EL (cell line): ENCODE data around the gene PACSIN1.
A peak's percentile ranks its signal among the peaks of the same experiment; 100 is the strongest.

Experiments used
- DNase-seq: peaks from one replicate; pipeline ENCODE4 v3.0.0-alpha.2; 2016

PACSIN1 gene

DNA sequence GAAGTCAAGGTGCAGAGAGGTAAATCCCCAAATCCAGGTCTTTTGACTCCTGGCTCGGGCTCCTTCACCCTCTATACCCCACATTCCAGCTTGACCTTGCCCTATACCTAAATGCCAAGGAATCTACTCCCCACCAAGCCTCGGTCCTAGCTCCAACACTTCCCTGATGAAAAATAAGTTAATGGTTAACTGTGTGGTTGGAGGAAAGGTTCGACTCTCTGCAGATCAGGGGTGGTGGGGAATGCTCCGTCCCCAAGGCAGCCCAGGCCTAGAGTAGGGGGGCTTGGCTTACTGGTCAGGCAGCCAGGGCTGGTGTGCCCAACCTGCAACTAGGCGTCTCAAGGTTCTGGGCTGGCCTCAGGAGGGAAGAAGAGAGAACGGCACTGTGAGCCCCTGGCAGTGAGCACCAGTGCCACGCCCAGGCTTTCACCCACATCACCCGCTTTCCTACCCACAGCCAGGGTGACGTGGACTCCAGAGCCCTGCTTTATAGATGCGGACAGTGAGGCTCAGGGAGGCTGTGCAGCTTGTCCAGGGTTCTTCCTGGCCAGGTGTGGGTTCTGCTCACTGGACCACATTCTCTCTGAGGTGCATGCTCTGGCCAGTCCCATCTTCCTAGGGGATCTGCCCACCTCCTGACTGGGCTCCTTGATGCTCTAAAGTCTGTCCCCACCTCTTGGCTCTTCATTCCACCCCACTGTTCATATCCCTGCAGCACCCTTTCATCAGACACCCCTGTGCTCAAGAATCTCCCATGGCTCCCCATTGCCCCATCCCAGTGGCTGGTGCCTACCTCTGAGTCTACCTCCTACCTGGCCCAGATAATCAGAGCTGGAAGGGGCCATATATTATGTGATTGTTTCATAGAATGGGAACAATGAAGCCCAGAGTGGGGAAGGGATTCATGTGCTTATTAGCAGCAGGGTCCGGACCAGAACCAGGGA is 82.1 kb downstream of the PACSIN1 start:
- no peak for DNase-seq

DNA sequence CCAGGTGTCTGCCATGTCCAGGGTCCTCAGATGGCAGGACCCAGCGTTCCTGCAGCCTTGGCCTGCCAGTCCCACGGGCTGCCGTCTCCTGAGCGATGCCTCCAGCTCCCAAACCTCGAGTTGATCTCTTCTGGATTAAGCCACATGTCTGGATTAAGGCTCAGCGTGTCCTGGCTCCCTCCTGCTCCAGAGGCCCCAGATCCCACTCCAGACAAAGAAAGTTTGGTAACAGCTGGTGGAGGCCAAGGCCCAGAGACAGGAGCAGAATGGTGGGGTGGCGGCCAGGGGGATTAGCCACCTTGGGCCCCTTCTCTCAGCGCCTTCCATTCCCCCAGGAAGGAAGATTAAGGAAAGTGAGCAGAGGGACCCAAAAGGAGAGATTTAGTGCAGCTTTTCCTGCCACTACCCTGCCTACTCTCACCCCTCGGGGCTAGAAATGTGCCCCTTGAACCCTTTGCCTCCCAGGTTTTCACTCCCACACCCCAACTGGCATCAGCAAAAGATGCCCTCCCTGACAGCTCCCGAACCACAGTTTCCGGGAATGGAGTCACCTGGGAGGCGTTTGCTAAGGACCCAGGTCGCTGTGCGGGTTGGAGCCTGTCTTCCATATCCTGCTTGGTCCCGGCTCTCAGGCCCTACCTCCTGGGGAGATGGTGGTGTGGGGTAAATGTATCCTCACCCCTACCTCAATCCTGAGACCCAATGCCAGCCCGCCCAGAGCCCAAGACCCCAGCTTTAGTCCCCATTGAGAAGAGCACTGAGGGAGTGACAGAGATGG is 83.3 kb downstream of the PACSIN1 start:
- no peak for DNase-seq

DNA sequence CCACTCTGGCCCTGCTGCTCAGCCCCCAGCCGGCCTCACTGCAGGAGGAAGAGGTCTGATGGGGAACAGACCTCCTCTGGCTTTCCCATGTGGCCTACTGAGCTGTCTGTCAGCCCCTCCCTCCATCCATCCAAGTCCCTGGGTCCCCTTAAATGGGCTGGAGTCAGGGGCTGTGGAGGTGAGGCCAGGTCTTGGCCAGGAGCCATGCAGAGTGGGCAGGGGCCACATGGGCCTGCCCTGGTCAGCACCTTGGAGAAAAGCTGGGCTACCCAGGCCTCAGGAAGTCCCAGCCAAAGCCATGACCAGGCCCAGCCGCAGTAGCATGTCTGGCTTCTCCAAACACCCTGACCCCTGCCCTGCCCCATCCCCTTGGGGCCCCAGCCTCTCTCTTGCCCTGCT is 83.9 kb downstream of the PACSIN1 start:
- DNase-seq: no peak

DNA sequence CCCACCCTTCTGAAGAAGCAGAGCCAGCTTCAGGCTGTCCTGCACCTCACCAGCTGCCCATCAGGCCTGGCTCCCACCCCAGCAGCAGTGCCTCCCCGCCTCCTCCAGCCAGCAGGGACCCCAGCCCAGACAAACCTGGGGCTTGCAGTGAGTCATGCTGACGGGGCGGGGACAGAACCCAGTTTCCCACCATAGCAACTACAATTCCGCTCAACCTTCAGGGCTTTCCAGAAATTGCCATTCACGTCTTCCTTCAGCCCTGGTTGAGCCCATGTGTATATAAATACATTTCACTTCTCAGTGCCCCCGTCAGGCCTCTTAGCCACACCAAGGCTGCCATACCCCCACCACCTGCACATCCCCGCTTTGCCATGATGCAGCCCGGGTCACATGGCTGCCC is 85.8 kb downstream of the PACSIN1 start:
- DNase-seq: no peak

DNA sequence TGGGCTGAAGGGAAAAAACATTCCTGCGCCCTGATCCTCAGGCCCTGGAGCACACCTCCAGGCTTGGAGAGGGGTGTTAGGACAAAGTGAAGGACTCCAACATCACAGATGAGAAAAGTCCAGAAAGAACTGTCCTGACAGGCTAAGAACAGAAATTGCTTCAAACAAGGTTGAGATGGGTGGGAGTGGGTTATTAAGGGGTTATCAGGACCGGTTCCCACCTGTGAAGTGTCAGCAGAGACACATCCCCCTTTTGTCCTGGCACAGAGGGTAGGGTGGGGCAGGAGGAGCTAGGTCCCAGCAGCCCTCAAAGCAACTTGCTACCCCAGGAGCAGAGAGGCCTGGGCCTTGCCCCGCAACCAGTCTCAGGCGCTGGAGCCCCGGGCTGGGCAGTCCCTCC is 86.7 kb downstream of the PACSIN1 start:
- DNase-seq: no peak

DNA sequence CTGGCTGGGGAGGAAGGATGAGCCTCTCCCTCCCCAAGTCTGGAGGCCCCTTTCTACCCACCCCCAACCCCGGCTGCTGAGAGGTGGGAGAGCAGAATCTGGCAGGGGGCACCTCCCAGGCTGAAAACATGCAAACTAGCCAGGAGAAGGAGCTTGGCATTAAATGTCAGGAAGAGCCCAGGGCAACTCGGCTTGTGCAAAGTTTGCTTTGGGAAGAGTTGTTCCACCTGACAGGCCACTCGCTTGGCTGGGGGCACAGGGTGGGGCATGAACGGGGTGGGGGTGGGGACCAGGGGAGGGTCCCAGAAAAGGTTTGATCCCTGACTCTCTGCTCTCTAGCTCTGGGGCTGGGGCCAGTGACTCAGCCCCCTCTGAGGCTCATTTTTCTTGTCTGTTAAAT is 87.3 kb downstream of the PACSIN1 start:
- no peak for DNase-seq

DNA sequence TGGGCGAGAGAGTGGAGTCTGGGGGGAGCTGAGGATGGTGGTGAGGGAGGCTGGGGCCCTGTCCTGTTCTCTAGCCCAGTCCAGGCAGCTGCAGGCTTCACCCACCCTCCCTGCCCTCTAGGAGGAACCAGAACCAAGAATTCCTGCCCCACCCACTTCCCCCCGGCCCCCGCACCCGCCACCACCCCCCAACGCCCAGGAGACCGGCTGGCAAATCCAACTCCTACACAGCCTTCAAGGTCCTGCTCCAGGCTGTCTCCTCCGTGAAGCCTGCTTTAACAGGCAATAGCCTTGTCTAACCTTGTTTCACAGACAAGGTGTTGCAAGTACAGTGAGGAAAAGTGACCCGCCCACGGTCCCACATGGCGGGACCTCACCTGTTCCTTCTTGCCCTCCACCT is 87.9 kb downstream of the PACSIN1 start:
- DNase-seq: no peak

DNA sequence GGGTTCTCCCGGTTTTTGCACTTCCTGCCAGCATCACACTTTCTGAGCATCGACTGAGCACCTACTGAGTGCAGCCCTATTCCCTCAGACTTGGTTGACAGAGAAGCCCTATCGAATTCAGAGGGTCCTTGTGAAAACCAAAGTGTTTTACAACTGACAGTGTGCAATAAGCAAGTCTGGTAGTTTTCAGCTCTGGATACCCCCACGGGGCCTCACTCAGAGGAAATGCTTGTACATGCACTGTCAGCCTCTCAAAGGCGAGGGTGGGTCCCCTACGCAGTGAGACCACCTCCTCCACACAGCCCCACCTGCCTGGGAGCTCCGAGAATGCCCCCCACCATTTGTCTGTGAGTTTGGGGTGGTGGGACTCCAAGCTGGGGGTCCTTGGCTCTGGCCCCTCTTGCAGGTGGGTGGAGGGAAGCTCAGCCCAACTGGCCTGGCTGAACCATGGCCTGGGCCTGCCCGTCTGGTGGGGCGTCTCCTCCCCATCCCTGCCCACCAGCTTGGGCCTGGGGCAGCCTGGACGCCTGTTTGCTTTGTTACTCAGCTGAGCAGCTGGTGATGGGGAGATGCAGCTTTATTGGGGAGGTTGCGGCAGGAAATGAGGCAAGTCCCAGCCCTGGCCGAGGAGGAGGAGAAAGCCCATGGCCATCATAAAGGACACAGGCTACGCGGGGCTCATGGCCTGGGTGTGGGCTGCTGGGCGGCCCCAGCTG is 88.6 kb downstream of the PACSIN1 start:
- DNase-seq: no peak

DNA sequence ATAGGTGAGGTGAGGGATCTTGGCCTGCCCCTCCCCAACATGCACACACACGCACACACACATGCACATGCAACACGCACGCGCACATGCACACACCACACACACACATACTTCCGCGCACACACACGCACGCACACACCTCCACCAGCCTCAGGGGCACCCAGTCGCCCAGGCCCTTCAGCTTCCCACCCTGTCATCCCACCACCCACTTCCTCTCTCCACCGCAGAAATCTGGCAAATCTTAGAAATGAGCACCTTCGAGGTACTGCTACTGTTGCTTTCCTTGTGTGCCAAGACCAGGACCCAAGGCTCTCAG is 89.1 kb downstream of the PACSIN1 start:
- DNase-seq: no peak

DNA sequence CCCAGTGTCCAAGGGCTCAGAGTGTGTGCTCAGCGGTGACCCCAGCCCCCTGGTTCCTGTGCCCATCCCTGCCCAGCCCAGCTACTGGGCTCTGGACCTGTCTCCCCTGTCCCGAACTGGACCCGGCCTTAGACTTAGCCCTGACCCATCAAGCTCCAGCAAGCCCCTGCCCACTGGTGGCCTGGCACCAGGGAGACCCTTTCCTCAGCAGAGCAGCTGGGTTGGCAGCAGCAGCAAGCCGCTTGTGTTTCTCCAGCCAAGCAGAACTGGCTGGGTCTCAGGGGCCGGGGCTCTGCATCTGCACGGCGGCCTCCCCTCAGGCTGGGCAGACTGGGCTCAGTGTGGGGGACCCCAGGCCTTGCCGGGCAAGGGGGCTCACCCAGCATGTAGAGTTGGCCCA is 89.5 kb downstream of the PACSIN1 start:
- DNase-seq: no peak

DNA sequence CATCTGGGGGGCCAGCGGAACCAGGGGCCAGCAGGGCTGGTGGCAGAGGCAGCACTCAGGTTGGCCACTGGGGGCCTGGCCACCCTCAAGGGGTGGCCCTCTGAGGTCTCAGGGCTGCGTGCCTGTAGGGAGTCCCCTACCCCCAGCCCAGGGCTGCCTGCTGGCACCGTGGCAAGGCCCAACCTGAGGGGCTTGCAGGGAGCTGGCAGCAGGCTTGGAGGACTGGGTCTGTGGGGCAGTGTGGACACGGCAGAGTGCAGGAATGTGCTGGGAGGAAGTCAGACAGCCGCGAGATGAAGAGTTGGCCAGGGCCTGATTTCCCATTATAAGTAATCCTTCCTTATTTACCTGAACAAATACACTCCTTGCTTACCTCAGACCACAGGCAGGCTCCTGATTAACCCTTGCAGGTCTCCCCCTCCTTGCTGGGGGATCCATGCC is 90.2 kb downstream of the PACSIN1 start, which contains the start of gene SPDEF:
Gene SPDEF (minus strand): TSS at position 299 of the 441 bp plus-strand sequence. CDS start 11,874 bp downstream, outside the sequence.
- no peak for DNase-seq

DNA sequence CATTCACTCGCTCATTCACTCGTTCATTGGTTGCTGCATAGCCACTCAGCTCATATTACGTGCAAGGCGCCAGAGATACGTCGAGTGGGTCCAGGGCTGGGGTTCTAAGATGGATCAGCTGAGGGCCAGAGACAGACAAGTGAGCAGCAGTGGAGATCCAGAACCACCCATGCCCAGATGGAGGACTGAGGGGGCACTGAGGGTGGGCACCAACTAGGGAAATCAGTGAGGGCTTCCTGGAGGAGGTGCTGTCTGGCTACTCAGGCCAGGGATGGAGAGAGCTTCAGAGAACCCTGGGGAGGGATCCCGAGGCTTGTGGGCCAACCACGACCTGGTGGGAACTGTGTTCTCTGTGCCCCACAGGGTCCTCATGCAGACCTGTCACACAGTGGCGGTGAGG is 90.6 kb downstream of the PACSIN1 start:
- no peak for DNase-seq

DNA sequence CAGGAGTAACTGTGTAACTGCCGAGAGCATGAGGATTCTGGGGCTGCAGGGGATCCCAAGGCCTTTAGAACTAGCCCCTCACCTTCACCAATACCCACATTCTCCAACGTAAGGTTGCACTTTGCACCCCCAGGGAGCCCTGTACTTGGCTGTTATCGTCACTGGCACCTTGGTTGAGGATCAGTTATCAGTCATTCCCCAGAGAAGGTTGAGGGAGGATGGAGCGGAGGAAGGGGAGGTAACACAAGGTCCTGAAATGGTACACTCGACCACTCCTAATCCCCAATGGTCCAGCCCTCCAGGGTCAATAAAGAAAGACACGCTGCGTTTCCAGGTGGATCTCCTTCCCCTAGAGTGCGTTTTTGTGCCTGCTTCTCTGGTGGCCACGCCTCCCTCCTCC is 91.4 kb downstream of the PACSIN1 start:
- DNase-seq: no peak

DNA sequence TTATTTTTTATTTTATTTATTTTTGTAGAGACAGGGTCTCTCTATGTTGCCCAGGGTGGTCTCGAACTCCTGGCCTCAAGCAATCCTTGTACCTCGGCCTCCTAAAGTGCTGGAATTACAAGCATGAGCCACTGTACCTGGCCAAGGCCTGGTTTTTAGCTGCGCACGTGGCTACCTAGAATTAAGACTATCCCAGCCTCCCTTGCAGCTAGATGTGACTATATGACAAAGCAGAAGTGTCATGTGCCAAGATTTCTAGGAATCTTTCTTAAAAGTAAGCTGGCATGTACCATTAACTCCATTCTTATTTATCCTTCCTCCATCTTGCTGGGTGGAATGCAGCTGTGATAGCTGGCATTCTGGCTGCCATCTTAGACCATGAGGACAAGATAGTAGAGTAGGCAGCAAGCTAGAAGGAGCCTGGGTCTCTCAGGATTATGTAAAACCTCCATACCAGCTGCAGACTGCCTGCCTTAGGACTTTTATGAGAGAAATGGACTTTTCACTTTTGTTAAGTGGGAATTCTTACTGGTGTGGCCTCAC is 92.4 kb downstream of the PACSIN1 start:
- DNase-seq: no peak

DNA sequence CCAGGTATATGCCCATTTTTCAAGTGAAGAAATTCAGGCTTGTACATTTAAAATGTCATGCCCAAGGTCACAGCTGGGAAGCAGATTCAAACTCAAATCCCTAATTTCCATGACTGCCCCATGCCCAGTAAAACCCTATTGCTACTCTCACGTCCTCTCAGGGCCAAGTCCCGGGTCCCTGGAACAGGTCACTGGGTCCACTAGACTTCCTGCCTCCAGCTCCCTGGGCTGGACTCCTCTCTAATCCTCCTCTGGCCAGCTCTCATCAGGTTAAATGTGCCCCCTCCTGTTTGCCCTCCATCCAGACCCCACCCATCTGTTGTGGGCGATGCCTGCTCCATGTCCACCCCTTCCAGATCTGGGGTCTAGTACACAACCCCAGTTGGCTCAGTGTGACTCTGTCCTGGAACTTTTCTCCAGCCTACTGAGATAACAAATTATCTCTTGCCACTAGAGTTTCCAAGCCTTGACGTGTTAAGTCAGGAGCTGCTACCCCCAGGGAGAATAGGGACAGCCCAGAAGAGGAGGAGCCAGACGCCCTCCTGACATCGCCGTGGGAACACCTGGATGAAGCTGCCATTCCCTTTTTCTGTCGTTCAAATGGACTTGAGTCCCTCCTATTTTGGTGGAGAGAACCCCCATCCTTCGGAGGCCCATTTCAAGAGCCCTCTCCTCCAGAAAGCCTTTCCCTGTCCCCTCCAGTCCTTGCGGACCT is 93.9 kb downstream of the PACSIN1 start:
- DNase-seq: no peak

DNA sequence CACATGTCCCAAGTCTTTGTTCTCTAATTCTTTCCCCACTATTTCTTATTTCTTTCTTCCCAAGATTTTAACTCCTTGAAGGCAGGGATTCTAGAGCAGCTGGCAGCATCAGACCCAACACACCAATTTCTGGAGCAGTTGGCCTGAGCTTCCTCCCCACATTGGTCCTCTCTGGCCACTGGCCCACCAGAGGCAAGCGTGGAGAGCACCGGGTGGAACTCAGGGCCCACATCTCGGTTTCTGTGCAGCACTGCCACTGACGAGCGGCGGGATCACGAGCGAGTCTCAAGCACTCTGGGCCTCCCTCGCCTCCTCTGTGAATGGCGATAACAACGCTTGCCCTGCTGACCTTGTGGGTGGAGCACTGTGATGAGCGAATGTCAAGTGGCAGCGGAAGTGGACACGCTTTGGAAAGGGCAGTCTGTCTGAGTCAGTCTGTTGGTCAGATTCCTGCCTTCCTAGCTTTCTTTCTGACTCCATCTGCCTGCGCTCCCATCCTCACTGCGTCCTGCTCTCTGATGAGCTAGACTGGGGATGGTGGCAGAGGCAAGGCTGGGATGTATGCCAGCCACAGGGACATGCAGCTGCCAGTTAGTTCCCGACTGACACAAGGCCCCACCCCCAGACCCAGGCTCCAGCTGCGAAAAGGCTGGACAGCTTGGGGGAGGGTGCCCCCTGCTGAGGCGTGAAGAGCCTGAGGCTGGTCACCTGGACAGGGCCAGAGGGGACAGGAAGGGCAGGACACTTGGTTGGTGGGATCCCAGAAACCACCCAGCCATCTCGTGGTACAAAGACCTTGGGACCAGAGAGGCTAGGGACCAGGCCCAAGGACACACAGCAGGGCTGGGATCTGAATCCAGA is 94.7 kb downstream of the PACSIN1 start:
- peak; percentile 43 for DNase-seq

DNA sequence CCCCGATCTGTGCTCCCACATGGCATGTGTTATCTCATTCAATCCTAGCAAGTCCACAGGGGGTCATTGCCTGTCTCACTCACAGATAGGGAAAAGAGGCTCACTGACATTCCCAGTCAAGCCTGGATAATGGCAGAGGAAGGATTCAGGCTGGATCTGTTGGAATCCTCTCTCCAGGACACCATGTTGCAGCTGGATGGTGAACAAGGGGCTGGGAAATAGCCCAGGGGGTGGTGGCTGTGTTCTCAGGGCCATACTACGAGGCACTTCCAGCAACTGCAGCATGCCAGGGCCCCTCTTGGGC is 95.3 kb downstream of the PACSIN1 start:
- no peak for DNase-seq

DNA sequence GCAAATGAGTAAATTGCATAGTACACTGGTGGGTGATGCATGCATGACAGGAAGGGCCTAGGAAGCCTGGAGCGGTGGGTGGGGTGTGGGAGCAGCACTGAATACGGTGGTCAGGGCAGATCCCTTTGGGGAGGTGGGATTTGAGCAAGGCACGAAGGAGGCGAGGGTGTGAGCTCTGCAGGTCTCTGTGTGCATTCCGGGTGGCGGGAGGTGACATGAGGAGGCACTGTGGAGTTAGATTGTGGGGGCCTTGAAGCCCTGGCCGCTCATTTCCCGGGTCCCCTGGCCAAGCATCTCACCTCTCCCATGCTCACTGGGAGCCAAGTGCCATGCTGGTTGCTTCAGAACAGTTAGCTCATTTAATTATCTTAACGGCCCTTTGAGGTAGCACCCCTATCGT is 96.5 kb downstream of the PACSIN1 start:
- no peak for DNase-seq

DNA sequence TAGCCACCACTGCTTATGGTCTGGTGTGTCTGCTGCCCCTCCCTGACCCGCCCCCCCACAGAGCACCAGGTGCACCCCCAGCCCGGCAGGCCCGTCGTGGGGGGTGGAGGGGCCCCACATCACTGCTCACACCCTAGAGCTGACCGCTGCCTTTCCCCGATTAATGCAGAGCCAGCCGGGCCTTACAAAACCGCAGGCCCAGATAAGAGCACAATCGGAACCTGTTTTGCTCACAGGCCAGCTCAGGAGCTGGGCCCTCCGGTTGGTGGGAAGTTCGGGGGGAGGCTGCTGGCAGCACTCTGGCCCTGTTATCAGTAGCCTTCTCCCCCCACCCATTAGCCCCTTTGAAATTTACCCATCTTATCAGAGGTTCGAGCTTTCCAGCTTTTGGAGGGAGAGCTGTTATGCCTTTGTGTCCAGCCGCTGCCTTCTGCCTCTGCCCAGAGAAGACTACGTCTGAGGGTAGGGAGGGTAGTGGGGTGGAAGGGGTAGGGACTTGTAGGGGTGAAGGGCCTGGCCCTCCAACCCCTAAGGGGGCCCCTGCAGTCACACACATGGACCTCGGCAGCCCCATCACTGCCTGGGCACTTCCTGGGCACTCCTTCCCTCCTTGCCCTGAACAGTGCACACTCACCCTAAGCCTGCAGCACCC is 97.1 kb downstream of the PACSIN1 start:
- no peak for DNase-seq

DNA sequence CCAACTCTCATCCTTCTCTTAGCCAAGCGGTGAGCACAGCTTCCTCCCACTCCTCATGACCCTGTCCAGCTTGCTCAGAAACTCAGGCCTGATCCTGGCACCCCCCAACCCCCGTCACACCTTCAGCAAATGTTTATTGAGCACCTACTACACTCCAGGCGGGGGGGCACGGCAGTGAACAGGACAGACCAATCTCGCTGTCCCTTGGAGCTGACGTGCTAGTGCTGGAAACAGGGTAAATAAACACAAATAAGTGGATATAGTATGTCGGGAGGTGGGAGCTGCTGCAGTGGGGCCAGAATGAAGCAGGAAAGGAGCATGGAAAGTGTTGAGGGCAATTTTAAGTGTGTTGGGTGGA is 97.6 kb downstream of the PACSIN1 start:
- no peak for DNase-seq

DNA sequence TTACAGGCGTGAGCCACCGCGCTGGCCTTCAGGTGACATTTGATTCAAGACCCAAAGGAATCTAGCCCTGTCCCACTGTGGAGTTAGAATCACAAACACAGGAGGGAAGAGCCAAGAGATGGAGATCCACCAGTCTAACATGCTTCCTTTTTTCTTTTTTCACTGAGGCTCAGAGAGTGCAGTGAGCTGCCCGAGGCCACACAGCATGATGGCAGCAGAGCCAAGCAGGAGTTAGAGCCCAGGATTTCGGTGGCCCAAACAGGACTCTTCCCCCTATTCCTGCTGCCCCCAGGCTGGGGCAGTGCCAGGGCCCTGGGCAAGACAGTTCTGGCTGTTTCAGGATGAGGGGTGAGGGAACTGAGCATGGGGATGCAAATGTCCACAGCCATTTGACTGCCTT is 98.3 kb downstream of the PACSIN1 start:
- DNase-seq: no peak
